PC-3 (cell line): ENCODE results near the gene ELAVL4.

Experiments
- EZH2 ChIP-seq: fragments of 300-600 bp; sonication (generic); IDR thresholded peaks from one replicate; pipeline ENCODE4 v1.6.1; 2017; ENCODE audit warnings: antibody characterized with exemption, mild to moderate bottlenecking, low read length; ENCODE audit not compliant: unreplicated experiment
- TF ChIP-seq, protein P1 (sequence below): fragments of 300-600 bp; sonication (generic); conservative IDR thresholded peaks from 2 replicates; pipeline ENCODE4 v1.5.1; 2017; ENCODE audit warnings: antibody characterized with exemption, low read depth, mild to moderate bottlenecking, low read length

GRCh38 chr1:50099654-50100053 is 9.1 kb upstream of the ELAVL4 start:
- TF ChIP-seq, protein P1, sequence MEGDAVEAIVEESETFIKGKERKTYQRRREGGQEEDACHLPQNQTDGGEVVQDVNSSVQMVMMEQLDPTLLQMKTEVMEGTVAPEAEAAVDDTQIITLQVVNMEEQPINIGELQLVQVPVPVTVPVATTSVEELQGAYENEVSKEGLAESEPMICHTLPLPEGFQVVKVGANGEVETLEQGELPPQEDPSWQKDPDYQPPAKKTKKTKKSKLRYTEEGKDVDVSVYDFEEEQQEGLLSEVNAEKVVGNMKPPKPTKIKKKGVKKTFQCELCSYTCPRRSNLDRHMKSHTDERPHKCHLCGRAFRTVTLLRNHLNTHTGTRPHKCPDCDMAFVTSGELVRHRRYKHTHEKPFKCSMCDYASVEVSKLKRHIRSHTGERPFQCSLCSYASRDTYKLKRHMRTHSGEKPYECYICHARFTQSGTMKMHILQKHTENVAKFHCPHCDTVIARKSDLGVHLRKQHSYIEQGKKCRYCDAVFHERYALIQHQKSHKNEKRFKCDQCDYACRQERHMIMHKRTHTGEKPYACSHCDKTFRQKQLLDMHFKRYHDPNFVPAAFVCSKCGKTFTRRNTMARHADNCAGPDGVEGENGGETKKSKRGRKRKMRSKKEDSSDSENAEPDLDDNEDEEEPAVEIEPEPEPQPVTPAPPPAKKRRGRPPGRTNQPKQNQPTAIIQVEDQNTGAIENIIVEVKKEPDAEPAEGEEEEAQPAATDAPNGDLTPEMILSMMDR = peak; percentile 47; the same call in 1 of the 2 replicates
- TF ChIP-seq EZH2 = no peak
